ENCODE data around the gene ARPC3.

DNA sequence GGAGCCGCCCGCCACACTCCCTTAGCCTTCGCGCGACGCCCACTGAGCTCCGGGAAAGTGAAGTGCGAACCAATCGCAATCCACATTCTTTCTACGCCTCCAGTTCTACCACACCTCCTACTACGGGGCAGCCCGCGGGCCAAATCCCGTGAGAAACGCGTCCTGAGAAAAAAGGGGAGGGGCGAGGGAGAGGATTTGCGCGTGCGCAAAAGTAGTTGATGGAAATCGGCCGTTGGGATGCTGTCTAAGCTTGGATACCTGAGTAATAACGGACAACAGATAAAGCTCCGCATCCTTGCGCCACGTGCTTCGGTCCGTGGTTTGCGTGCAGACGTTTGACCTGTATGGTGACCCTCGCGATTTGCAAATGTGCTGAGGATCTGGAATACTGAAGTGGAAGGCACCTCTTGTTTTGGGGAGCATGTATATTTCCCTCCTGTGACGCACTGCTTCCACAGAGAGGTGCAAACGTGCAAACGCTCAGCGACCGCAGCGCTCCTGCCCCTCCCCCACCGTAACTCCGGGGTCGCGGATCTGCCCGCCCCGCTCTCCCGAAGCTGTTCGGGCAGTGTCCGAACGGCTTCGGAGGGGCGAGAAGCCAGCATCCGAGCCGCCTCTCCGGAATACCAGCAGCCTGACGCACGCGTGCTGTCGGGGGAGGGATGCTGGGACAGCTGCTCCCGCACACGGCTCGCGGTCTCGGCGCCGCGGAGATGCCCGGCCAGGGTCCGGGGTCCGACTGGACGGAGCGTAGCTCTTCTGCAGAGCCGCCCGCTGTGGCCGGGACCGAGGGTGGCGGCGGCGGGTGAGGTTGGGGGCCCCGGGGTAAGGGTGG lies 18.3 kb upstream of the ARPC3 start, which contains the start of the genes FAM216A and GPN3:
- TF ChIP-seq FOSL1 (tag; conservative IDR thresholded peaks at IDR 0.05) (peak; percentile 76), NR2C2 (CRISPR knock-in tag; IDR thresholded peaks at IDR 0.05) (no peak), NR2C2 (tag; IDR thresholded peaks at IDR 0.05) (peak; percentile 60; the same call in 1 of the 2 replicates), HDAC3 (IDR thresholded peaks at IDR 0.05; ENCODE audit: borderline replicate concordance, partially characterized antibody) (no peak), POLR2AphosphoS2 (IDR thresholded peaks at IDR 0.05; ENCODE audit: low read length) (no peak), PATZ1 (CRISPR knock-in tag; IDR thresholded peaks at IDR 0.05; ENCODE audit: borderline replicate concordance) (no peak), NFRKB (IDR thresholded peaks at IDR 0.05; ENCODE audit: low read depth) (no peak), POLR2A (conservative IDR thresholded peaks at IDR 0.05) (peak; percentile 79), SMAD1 (IDR thresholded peaks at IDR 0.05; ENCODE audit: low read depth, low read length, partially characterized antibody) (peak; percentile 50), TCFL5 (CRISPR knock-in tag; conservative IDR thresholded peaks at IDR 0.05) (no peak)
- TF ChIP-seq, protein P1, sequence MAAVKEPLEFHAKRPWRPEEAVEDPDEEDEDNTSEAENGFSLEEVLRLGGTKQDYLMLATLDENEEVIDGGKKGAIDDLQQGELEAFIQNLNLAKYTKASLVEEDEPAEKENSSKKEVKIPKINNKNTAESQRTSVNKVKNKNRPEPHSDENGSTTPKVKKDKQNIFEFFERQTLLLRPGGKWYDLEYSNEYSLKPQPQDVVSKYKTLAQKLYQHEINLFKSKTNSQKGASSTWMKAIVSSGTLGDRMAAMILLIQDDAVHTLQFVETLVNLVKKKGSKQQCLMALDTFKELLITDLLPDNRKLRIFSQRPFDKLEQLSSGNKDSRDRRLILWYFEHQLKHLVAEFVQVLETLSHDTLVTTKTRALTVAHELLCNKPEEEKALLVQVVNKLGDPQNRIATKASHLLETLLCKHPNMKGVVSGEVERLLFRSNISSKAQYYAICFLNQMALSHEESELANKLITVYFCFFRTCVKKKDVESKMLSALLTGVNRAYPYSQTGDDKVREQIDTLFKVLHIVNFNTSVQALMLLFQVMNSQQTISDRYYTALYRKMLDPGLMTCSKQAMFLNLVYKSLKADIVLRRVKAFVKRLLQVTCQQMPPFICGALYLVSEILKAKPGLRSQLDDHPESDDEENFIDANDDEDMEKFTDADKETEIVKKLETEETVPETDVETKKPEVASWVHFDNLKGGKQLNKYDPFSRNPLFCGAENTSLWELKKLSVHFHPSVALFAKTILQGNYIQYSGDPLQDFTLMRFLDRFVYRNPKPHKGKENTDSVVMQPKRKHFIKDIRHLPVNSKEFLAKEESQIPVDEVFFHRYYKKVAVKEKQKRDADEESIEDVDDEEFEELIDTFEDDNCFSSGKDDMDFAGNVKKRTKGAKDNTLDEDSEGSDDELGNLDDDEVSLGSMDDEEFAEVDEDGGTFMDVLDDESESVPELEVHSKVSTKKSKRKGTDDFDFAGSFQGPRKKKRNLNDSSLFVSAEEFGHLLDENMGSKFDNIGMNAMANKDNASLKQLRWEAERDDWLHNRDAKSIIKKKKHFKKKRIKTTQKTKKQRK (IDR thresholded peaks at IDR 0.05; ENCODE audit: borderline replicate concordance, low read depth, low read length): no peak
